Posterior vena cava (tissue), 2 donors: ENCODE measurements around the gene RB1. TPM values are rescaled to one million over a fixed set of nuclear protein-coding genes. Genes with fewer than 3 reads are reported as not detected.

Experiments used
- DNase-seq: peaks from one replicate; pipeline ENCODE4 v3.0.0-alpha.2; 2020; ENCODE audit warnings: low spot score
- intact Hi-C, 2 donors: fragments of 100-400 bp; cut with DNase I; formaldehyde crosslinking; loops; one replicate each; pipeline versions ENCODE4 v1.14.1 to v1.14.2; 2022 to 2023
- total RNA-seq, 2 donors: library from RNA; stranded (reverse); fragmentation: NEBNext Ultra II Directional; extraction: Animal tissue kit (Norgen Biotek cat#: 25700); gene quantifications; one replicate each; pipeline ENCODE4 v1.2.1, GENCODE V29; 2021
- donor health status: DM: yes; HTN: yes; CAD: no.
- donor health status: DM: yes; HTN: yes; CAD: no.

The RB1 gene
- total RNA-seq, 2 donors from 2014 or later, result 33.3 to 35.9 TPM

DNA sequence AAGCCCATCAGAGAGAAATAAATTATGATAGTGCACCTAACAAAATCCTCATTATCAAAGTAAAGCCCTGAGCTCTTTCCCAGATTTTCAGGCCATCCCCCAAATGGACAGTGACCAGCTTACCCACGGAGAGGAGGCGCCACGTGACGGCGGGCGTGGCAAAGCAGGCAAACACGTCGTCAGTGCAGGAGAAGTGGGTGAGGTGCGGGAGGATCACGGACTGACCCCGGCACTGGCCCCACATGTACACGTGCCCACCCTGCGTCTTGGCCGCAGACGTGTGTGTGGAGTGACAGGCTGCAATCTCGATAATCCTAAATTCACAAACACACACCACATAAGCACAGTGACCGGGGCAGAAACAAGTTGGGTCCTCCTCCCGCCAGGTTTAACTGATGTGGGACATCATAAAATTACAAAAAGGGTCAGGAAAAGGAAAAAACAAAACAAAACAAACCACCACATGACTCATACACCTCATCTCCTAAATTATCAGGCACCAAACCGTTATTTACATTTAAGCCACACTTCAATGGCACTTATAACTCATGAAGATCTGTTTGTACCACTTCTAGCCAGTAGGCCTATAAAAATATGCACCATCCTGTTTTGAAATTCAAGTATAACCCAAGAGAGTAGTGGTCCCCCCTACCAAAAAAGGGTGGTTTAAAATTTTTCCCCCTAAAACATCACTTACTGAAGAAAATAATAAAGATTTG lies 199.2 kb downstream of the RB1 start:
- DNase-seq, result no peak
- intact Hi-C loops, result no loop called here

DNA sequence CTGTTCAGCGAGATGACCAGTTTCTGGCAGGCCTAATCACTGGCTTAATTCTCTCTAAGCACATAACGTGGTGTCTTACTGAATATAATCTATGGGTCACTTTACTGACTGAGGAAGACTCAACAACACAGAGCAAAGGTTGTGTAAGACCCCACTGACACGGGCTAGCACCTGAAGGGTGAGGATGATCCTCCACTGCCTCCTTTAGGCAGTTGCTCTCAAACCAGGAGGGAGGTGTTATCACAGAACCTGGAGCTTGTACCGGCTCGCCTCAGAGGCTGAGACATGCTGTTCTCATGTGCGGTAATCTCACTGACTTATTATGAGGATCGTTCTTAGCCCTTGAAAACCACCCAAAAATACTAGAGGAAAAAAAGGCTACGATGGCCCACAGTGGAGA lies 201.1 kb downstream of the RB1 start:
- no peak for DNase-seq

GRCh38 chr13:48505012-48505411 lies 201.5 kb downstream of the RB1 start:
- no peak for DNase-seq
- intact Hi-C loops, result no loop called here

More for the DNA sequence above, 201.1 kb downstream of the RB1 start:
- intact Hi-C loops, result no loop called here

DNA sequence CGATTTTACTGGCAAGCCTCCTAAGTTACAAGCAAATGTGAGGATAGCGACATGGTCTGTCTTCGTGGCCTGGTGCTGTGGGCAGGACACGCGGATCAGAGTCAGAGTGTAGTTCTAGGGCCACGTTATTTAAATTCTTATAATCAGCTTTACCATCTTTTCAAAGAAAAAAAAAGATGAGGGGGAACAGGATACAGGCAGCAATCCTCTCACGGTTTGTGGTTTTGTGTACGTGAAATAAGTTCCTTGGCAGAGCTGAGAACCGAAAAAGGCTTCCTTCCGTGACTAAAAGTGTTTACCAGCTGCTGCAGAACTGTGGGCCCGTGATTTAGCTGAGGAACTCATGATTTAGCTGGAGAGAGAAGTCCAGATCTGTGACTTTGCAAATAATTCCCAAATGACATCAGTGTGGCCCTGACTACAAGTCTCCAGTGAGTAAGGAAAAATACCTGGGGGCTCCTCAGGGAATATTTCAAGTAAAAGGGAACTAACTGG lies 202.1 kb downstream of the RB1 start:
- intact Hi-C loops, result loop anchor here in 1 of 2 donors (2.0 kb wide), 1 partner anchor 49 kb away; no protein-coding TSS in a partner anchor
- no peak for DNase-seq

- intact Hi-C loops, result loop anchor here in 1 of 2 donors (2.0 kb wide), 1 partner anchor 49 kb away; no protein-coding TSS in a partner anchor
- DNase-seq, result no peak
Measured at GRCh38 chr13:48506092-48506701, 202.6 kb downstream of the RB1 start.

DNA sequence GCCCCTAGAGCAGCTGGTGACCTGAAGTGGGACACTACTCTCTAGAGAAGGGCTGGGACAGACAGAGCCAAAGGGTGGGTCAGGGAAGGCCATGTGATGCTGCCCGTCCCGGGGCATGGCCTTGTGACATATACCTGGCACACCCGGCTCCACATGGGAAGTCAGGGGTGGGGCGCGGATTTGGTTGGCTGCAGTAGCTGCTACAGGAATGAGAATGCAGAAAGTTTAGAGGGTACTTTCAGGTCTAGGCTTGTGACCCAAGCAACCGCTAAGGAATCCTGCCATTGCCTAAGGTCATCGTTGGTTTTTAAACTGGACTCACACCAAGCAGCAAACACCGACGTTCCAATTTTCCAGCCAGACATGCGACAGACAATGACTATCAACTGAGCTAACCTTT lies 203.5 kb downstream of the RB1 start:
- intact Hi-C loops, result loop anchor here in 1 of 2 donors (2.0 kb wide), 1 partner anchor 50 kb away; no protein-coding TSS in a partner anchor
- DNase-seq, result no peak

DNA sequence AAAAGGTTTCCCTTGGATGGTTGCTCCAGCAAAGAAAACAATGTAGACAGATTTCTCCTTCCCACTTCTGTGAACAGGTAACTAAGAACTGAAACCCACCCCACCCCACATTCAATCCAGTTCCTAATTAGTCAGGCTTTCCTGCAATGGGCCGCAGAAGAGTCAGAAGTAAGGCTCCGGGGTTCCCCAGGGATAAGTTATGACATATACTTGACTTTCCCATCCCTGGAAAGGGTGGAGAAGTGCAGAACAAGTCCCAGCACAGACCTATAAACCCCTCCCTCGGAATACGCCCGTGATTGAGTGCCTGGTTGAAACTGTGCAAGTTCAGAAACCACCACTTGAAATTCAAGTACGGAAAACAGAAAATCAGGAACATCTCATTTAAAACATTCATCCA lies 204.5 kb downstream of the RB1 start:
- DNase-seq, result no peak
- intact Hi-C loops, result no loop called here

DNA sequence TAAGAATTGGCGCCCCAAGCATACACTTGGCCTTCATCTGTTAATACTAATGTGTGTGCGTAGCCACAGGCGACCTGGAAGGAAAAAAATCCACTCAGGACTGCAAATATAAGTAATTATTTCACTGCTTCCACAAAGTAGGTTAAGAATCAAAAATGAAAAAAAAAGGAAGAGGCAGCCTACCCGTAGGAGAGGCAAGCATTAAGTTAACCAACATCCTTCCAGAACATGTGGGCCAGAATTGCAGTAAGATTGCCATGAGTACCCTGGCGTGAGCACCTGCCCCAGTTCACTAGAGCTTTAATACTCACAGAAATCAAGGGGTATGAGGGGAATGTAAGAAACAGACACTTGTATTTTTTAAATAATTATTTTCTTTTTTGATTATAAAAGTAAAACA lies 207.1 kb downstream of the RB1 start:
- intact Hi-C loops, result no loop called here
- no peak for DNase-seq

DNA sequence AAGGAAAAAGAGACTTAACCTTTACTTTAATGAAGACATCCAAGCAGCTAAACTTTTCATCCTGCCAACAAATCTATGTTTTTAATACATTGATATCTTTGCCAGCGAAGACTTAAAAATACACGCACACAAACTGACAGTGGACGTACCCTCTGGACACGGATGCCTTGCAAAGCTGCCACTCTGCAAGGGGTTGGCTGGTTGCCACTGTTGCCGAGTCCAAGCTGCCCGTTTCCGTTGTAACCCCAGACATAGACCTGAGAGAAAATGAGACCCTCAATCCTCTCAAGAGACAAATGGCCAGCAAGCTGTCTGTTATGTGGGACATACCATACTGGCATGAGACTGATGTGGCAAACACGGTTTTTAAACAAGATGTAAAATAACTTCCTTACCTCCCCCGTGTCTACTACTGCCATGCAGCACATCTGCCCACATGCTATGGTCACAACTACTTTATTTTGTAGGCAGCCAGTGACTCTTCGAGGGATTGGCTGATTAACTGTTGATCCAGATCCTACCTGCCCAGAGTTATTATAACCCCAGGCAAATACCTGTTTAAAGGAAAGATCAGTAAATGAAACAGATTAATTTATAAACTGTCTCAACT lies 208.2 kb downstream of the RB1 start:
- DNase-seq, result no peak
- intact Hi-C loops, result no loop called here

GRCh38 chr13:48514793-48515192 lies 211.2 kb downstream of the RB1 start:
- intact Hi-C loops, result no loop called here
- DNase-seq, result no peak

- no peak for DNase-seq
- intact Hi-C loops, result no loop called here
Measured at GRCh38 chr13:48515732-48516131, 212.2 kb downstream of the RB1 start.

- intact Hi-C loops, result no loop called here
- DNase-seq, result no peak
Measured at GRCh38 chr13:48518083-48518482, 214.5 kb downstream of the RB1 start.

GRCh38 chr13:48526286-48526685 lies 222.7 kb downstream of the RB1 start:
- intact Hi-C loops, result no loop called here
- DNase-seq, result no peak

DNA sequence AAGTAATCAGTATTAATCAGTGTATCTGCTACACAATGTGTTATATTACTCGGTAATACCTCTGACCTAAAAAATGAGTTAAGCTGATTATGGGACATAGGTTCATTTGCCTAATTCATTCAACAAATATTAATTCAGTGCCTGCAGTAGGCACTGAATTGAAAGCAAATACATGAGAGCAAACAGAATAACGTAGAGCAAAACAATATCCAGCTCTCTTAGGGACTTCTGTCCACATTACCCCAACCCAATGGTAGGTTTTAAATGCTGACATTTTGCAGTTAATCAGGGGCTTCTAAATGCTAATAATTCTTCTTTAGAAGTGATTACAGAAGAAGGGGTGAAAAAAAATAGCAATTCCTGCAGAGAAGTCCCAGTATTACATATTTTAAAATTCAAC lies 224.4 kb downstream of the RB1 start:
- no peak for DNase-seq

DNA sequence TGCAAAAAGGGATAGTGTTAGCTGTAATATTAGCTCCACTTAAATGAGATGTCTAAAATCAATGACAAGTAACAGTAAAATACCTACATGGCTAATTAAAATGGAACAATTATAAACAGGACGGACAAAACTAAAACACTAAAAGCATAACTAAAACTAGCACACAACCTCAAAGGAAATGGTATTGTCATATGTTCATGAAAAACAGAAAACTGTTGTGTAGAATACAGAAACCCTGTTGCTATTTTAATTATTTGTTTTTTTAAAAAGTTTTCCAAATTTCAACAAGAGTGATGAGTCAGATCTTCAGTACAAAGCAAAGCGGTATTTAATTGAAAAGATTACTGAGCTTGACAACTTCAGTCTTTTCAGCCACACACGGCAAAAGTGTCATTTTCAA lies 225.2 kb downstream of the RB1 start:
- DNase-seq, result no peak
- intact Hi-C loops, result no loop called here

More for the DNA sequence above, 224.4 kb downstream of the RB1 start:
- intact Hi-C loops, result no loop called here

DNA sequence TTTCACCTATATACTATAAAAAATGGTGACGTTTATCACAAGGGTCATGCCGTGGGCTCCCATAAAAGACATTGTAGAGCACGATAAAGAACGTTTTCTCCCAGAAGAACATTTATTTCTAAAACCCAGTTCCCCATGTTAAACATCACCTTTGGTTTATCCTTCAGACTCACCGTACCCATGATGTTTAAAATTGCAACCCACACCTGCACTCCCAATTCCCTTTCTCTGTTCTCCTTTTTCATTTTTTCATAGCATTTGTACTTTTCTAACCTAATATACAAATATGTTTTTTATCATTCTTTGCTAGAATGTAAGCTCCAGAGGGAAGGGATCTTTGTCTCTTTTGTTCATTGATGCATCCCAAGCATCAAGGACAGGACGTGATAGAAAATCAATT lies 227.3 kb downstream of the RB1 start:
- intact Hi-C loops, result loop anchor here in 1 of 2 donors (5.0 kb wide), 1 partner anchor 36 kb away; no protein-coding TSS in a partner anchor
- no peak for DNase-seq
